ENCODE results near the gene STUM.

GRCh38 chr1:226510453-226510852 lies 38.1 kb upstream of the STUM start:
- TF ChIP-seq CTCF (IDR thresholded peaks at IDR 0.05; ENCODE audit: control extremely low read depth in 1 of 3, insufficient read depth in 1 of 3, low read depth in 1 of 3, low read length in 3 of 3), result no peak
- no peak for TF ChIP-seq SP1 (IDR thresholded peaks at IDR 0.05; ENCODE audit: low read depth, low read length)
- TF ChIP-seq YY1 (IDR thresholded peaks at IDR 0.05; ENCODE audit: low read depth, low read length), result no peak
- TF ChIP-seq KDM5A (IDR thresholded peaks at IDR 0.05; ENCODE audit: low read length), result no peak
- TF ChIP-seq ZNF274 (IDR thresholded peaks at IDR 0.05; ENCODE audit: borderline replicate concordance, extremely low read depth, low read length), result no peak
- TF ChIP-seq CEBPB (IDR thresholded peaks at IDR 0.05; ENCODE audit: low read depth, low read length), result no peak
- TF ChIP-seq POLR2AphosphoS5 (IDR thresholded peaks at IDR 0.05; ENCODE audit: low read depth, low read length), result no peak
- TF ChIP-seq RAD21 (IDR thresholded peaks at IDR 0.05 in 1 of 2, conservative IDR thresholded peaks at IDR 0.05 in 1 of 2; ENCODE audit: low read depth in 2 of 2, low read length in 2 of 2), result no peak

Measured in H1 (cell line).